Smooth muscle cell (in vitro differentiated cells): Measurements from ENCODE around the gene SOX18. TPM values are rescaled to one million over a fixed set of nuclear protein-coding genes. Genes with fewer than 3 reads are reported as not detected.
A peak's percentile ranks its signal among the peaks of the same experiment; 100 is the strongest.

ENCODE experiments used
- DNase-seq: peaks from one replicate; lab custom pipeline; 2025; ENCODE audit not compliant: unreplicated experiment; lab: John Stamatoyannopoulos, UW
- H2AFZ ChIP-seq: fragments of 200-600 bp; sonication (generic); 2 replicates; pipeline ENCODE4 v1.6.0; 2016; ENCODE audit warnings: antibody characterized with exemption, low read depth, mild to moderate bottlenecking
- H3F3A ChIP-seq: fragments of 200-600 bp; sonication (generic); 2 replicates; pipeline ENCODE4 v1.6.0; 2017; ENCODE audit warnings: antibody characterized with exemption, low read depth
- H3K27ac ChIP-seq: fragments of 200-600 bp; sonication (generic); 2 replicates; pipeline ENCODE4 v1.5.1; 2016; ENCODE audit warnings: low read depth, mild to moderate bottlenecking
- H3K27me3 ChIP-seq: fragments of 200-600 bp; sonication (generic); 2 replicates; pipeline ENCODE4 v1.6.1; 2016; ENCODE audit warnings: low read depth, mild to moderate bottlenecking
- H3K36me3 ChIP-seq: fragments of 200-600 bp; sonication (generic); 2 replicates; pipeline ENCODE4 v1.5.1; 2016; ENCODE audit warnings: low read depth
- H3K4me1 ChIP-seq: fragments of 200-600 bp; sonication (generic); 2 replicates; pipeline ENCODE4 v1.5.1; 2016; ENCODE audit warnings: low read depth
- H3K4me2 ChIP-seq: fragments of 200-600 bp; sonication (generic); 2 replicates; pipeline ENCODE4 v1.6.0; 2016; ENCODE audit warnings: mild to moderate bottlenecking
- H3K4me3 ChIP-seq: fragments of 200-600 bp; sonication (generic); 2 replicates; pipeline ENCODE4 v1.5.1; 2016; ENCODE audit warnings: mild to moderate bottlenecking
- H3K79me2 ChIP-seq: fragments of 200-600 bp; sonication (generic); 2 replicates; pipeline ENCODE4 v1.6.0; 2016; ENCODE audit warnings: low read depth, mild to moderate bottlenecking
- H3K9ac ChIP-seq: fragments of 200-600 bp; sonication (generic); 2 replicates; pipeline ENCODE4 v1.6.0; 2016; ENCODE audit warnings: low read depth
- H3K9me3 ChIP-seq: fragments of 200-600 bp; sonication (generic); replicated peaks from 2 replicates; pipeline ENCODE4 v1.5.1; 2016; ENCODE audit warnings: low read depth
- H4K20me1 ChIP-seq: fragments of 200-600 bp; sonication (generic); 2 replicates; pipeline ENCODE4 v1.6.0; 2016; ENCODE audit warnings: low read depth
- WGBS: methylation state at CpG from one replicate; pipeline ENCODE4 v1.1.7; 2016; ENCODE audit warnings: low lambda C conversion rate; 5-methylcytosine and 5-hydroxymethylcytosine counted together
- polyA plus RNA-seq: library from polyadenylated mRNA; unstranded; fragments of >200 nt; fragmentation: Nextera tagmentation; extraction: Ambion mirVana; gene quantifications from 2 replicates; pipeline ENCODE4 v1.2.1, GENCODE V29; 2016
- total RNA-seq: library from RNA; depleted of rRNA; stranded (reverse); fragments of >200 nt; gene quantifications from 2 replicates; pipeline ENCODE4 v1.2.3, GENCODE V29; 2014
- TF ChIP-seq, protein P1 (sequence below): fragments of 200-600 bp; sonication (generic); IDR thresholded peaks from 2 replicates; pipeline ENCODE4 v1.5.1; 2017; ENCODE audit warnings: borderline replicate concordance, mild to moderate bottlenecking, antibody characterized with exemption; ENCODE audit not compliant: insufficient read depth, poor library complexity, severe bottlenecking

SOX18 gene
- total and polyA plus RNA-seq, 2 experiments from 2014 or later = 0.54 to 9.7 TPM

DNA sequence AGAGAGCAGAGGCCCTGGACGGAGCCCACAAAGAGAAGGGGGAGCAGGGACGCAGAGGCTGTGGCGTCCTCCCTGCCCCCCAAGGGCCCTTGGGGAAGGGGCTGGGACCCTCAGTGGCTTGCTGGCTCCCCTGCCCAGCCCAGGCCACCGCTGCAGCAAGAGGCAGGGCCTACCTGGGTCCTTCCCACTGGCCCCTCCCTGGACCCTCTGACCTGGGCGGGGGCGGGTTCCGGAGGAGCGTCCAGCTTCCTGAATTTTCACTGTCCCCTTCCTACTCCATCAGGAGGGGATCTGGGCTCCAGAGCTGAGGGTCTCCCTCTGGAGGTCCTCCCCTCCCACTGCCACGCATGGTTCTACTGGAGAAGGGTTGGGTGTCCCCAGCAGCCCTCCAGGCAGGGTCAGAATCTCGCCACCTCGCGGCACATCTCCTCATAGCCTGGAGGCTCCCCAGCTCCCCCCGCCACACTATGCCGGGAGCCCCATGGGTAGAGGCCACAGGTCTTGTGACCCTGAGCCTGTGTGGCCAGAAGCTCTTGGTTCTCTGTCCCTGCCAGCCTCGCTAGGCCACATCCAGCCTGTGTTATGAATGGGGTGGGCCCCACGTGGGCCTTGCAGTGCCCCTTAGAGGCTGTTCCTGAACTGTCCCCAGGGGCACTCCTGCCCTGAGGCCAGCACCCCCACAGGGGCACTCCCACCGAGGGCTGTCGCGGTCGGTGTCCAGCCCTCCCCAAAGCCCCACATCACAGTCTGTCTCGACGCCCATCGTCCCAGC is 1.0 kb upstream of the SOX18 start:
- H3K79me2 ChIP-seq = no peaks in the 10 kb centered on the region
- H3F3A ChIP-seq = peaks cover 6% of the 10 kb centered on the region
- no peak overlapping the region for H3K9ac ChIP-seq
- TF ChIP-seq, protein P1, sequence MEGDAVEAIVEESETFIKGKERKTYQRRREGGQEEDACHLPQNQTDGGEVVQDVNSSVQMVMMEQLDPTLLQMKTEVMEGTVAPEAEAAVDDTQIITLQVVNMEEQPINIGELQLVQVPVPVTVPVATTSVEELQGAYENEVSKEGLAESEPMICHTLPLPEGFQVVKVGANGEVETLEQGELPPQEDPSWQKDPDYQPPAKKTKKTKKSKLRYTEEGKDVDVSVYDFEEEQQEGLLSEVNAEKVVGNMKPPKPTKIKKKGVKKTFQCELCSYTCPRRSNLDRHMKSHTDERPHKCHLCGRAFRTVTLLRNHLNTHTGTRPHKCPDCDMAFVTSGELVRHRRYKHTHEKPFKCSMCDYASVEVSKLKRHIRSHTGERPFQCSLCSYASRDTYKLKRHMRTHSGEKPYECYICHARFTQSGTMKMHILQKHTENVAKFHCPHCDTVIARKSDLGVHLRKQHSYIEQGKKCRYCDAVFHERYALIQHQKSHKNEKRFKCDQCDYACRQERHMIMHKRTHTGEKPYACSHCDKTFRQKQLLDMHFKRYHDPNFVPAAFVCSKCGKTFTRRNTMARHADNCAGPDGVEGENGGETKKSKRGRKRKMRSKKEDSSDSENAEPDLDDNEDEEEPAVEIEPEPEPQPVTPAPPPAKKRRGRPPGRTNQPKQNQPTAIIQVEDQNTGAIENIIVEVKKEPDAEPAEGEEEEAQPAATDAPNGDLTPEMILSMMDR = no peak
- peaks cover 9% of the 10 kb centered on the region for H3K27me3 ChIP-seq
- H3K36me3 ChIP-seq = no peaks in the 10 kb centered on the region
- H3K4me2 ChIP-seq = peak overlapping the region; percentile 84
- H3K4me1 ChIP-seq = peaks cover 4% of the 10 kb centered on the region
- peaks cover 6% of the 10 kb centered on the region for H4K20me1 ChIP-seq
- H3K9me3 ChIP-seq = no peaks in the 10 kb centered on the region
- no peak for DNase-seq
- no peak overlapping the region for H3K27ac ChIP-seq
- H3K4me3 ChIP-seq = no peak overlapping the region
- H2AFZ ChIP-seq = no peak overlapping the region
- 87% methylated on average over 22 of the region's 23 CpGs for WGBS

DNA sequence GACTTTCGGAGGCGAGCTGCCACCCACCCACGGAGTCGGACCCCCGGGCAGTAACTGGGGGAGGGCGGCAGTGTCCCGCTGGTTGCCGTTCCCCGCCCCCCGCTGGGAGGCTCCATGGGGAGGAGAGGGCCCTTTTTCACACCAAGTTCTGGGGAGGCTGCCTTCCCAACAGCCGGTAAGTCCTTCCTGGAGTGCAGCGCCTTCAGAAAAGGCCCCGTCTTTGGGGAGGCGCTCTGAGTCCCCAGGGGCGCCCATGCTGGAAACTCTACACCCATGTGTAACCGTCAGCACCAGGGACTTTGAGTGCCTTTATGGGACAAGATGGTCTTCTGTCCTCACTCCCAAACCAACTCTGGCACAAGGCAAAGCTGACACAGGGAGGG is 430 bp upstream of the SOX18 start:
- DNase-seq = peak; percentile 56
- H3K9ac ChIP-seq = no peak overlapping the region
- no peak overlapping the region for H3K27ac ChIP-seq
- no peaks in the 10 kb centered on the region for H3K79me2 ChIP-seq
- H3K36me3 ChIP-seq = no peaks in the 10 kb centered on the region
- peaks cover 6% of the 10 kb centered on the region for H4K20me1 ChIP-seq
- no peak overlapping the region for H2AFZ ChIP-seq
- peaks cover under 1% of the 10 kb centered on the region for H3F3A ChIP-seq
- H3K4me3 ChIP-seq = peak overlapping the region; percentile 46
- TF ChIP-seq, protein P1 = no peak
- no peaks in the 10 kb centered on the region for H3K9me3 ChIP-seq
- H3K27me3 ChIP-seq = peaks cover 9% of the 10 kb centered on the region
- WGBS = 31% methylated on average over 14 of the region's 16 CpGs
- H3K4me1 ChIP-seq = peaks cover 4% of the 10 kb centered on the region
- H3K4me2 ChIP-seq = peak overlapping the region; percentile 84

DNA sequence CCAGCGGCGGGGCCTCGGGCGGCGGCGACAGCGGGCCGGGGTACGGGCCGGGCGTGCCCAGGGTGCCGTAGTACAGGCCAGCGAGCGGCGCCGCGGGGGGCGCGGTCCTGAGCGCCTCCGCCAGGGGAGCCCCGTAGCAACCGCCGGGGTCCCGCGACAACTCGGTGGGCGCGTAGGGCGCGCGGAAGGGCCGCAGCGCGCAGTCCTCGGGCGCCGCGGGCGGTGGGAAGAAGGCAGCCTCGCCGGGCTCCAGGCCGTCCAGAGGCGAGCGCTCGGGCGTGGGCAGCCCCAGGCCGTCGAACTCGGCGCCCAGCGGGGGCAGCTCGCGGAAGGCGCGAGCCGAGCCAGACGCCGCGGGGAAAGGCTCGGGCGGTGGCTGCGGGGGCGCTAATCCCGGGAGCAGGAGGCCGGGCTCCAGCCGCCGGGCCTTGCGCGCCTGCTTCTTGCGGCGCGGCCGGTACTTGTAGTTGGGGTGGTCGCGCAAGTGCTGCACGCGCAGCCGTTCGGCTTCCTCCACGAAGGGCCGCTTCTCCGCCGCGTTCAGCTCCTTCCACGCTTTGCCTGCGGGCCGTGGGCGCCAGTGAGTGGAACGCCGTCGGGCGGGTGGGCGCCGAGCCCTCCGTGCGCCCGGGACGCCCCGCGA is 916 bp downstream of the SOX18 start:
- Histone ChIP-seq H3K9me3 (no peaks in the 10 kb centered on the region), H3K27me3 (peaks cover 9% of the 10 kb centered on the region), H3K4me2 (peak overlapping the region; percentile 83), H3F3A (peaks cover 4% of the 10 kb centered on the region), H3K36me3 (no peaks in the 10 kb centered on the region), H4K20me1 (peaks cover 6% of the 10 kb centered on the region), H3K9ac (no peak overlapping the region), H3K4me1 (peaks cover 4% of the 10 kb centered on the region), H3K79me2 (no peaks in the 10 kb centered on the region), H2AFZ (no peak overlapping the region), H3K4me3 (peak overlapping the region; percentile 46), H3K27ac (no peak overlapping the region)
- WGBS = 4% methylated on average over 75 of the region's 101 CpGs
- DNase-seq = no peak
- TF ChIP-seq, protein P1 = no peak
